IMR-90 (cell line): ENCODE data around the gene COLEC11. TPM values are rescaled to one million over a fixed set of nuclear protein-coding genes. Genes with fewer than 3 reads are reported as not detected.

Source experiments
- ATAC-seq: fragments of 200-7000 bp; cut with Tn5 transposase; 2 replicates; pipeline ENCODE4 v1.9.1; 2020; ENCODE audit warnings: low read depth, mild to moderate bottlenecking, moderate library complexity
- BruUV-seq: library from RNA; stranded (reverse); fragments of 400-500 nt; replicated peaks from 2 replicates; lab custom pipeline; 2021; lab: Mats Ljungman, UMichigan
- CTCF ChIA-PET: fragments of 300-600 bp; formaldehyde crosslinking; extraction: SDS; loops from one replicate; lab custom pipeline; 2021; ENCODE audit warnings: antibody characterized with exemption; lab: Yijun Ruan, JAX
- POLR2A ChIA-PET: fragments of 300-600 bp; sonication (Branson Sonifier 250); formaldehyde crosslinking; loops from one replicate; lab custom pipeline; 2022; ENCODE audit warnings: antibody characterized with exemption; ENCODE audit not compliant: unreplicated experiment; lab: Charles Lee
- DNase-seq: peaks from one replicate; pipeline ENCODE4 v3.0.0; 2013
- H2AFZ ChIP-seq: replicated peaks from 2 replicates; pipeline ENCODE3; 2013; ENCODE audit warnings: low read length, mild to moderate bottlenecking; ENCODE audit not compliant: poor library complexity
- H2AK5ac ChIP-seq: 2 replicates; pipeline ENCODE4 v1.6.1; 2013; ENCODE audit warnings: low read depth, low read length, inconsistent platforms
- H2AK9ac ChIP-seq: replicated peaks from 2 replicates; pipeline ENCODE3; 2013; ENCODE audit warnings: mild to moderate bottlenecking, low read depth, low read length, moderate library complexity; ENCODE audit not compliant: poor library complexity
- H2BK120ac ChIP-seq: 2 replicates; pipeline ENCODE4 v1.6.1; 2013; ENCODE audit warnings: low read depth, low read length, inconsistent platforms
- H2BK15ac ChIP-seq: 3 replicates; pipeline ENCODE4 v1.6.1; 2013; ENCODE audit warnings: low read depth, low read length, inconsistent platforms
- H2BK20ac ChIP-seq: 2 replicates; pipeline ENCODE4 v1.6.1; 2013; ENCODE audit warnings: low read depth, mild to moderate bottlenecking, inconsistent platforms, low read length, moderate library complexity
- H2BK5ac ChIP-seq: 2 replicates; pipeline ENCODE4 v1.6.1; 2013; ENCODE audit warnings: mild to moderate bottlenecking, low read depth, low read length, inconsistent platforms; ENCODE audit not compliant: poor library complexity, severe bottlenecking
- H3K14ac ChIP-seq: replicated peaks from 2 replicates; pipeline ENCODE4 v1.6.1; 2013; ENCODE audit warnings: low read depth, low read length, inconsistent platforms
- H3K18ac ChIP-seq: 2 replicates; pipeline ENCODE4 v1.6.1; 2013; ENCODE audit warnings: low read depth, low read length, control low read depth
- H3K23ac ChIP-seq: 2 replicates; pipeline ENCODE4 v1.6.1; 2013; ENCODE audit warnings: low read depth, low read length, inconsistent platforms
- H3K27ac ChIP-seq: 2 replicates; pipeline ENCODE4 v1.5.1; 2013; ENCODE audit warnings: mild to moderate bottlenecking, control low read depth, low read length; ENCODE audit not compliant: insufficient read depth
- H3K27me3 ChIP-seq: 2 replicates; pipeline ENCODE4 v1.6.1; 2013; ENCODE audit warnings: low read length; ENCODE audit not compliant: control insufficient read depth, insufficient read depth
- H3K36me3 ChIP-seq: 2 replicates; pipeline ENCODE4 v1.6.1; 2013; ENCODE audit warnings: low read length, mixed read lengths; ENCODE audit not compliant: control insufficient read depth, insufficient read depth
- H3K4ac ChIP-seq: 2 replicates; pipeline ENCODE4 v1.6.1; 2013; ENCODE audit warnings: low read depth, low read length, inconsistent platforms
- H3K4me1 ChIP-seq: 2 replicates; pipeline ENCODE4 v1.6.1; 2013; ENCODE audit warnings: low read length, mixed read lengths; ENCODE audit not compliant: control insufficient read depth, insufficient read depth
- H3K4me2 ChIP-seq: 2 replicates; pipeline ENCODE4 v1.6.1; 2013; ENCODE audit warnings: low read depth, mild to moderate bottlenecking, control low read depth, low read length, moderate library complexity
- H3K4me3 ChIP-seq: 2 replicates; pipeline ENCODE4 v1.5.1; 2013; ENCODE audit warnings: low read depth, mild to moderate bottlenecking, control low read depth, low read length, moderate library complexity; ENCODE audit not compliant: insufficient read depth
- H3K56ac ChIP-seq: 2 replicates; pipeline ENCODE4 v1.6.1; 2013; ENCODE audit warnings: low read length, inconsistent platforms; ENCODE audit not compliant: insufficient read depth; ENCODE audit errors: extremely low read depth
- H3K79me1 ChIP-seq, 2 experiments: 2 replicates each; pipeline ENCODE4 v1.6.1; 2013; ENCODE audit warnings: low read length in 2 of 2, inconsistent platforms in 1 of 2, low read depth in 1 of 2
- H3K9ac ChIP-seq: 2 replicates; pipeline ENCODE4 v1.6.1; 2013; ENCODE audit warnings: low read depth, low read length, control low read depth
- H3K9me1 ChIP-seq: 2 replicates; pipeline ENCODE4 v1.6.1; 2013; ENCODE audit warnings: low read length, inconsistent platforms; ENCODE audit not compliant: insufficient read depth
- H3K9me3 ChIP-seq: 2 replicates; pipeline ENCODE4 v1.6.1; 2013; ENCODE audit warnings: low read length; ENCODE audit not compliant: control insufficient read depth, insufficient read depth
- H4K20me1 ChIP-seq: 2 replicates; pipeline ENCODE4 v1.6.1; 2013; ENCODE audit warnings: low read length, inconsistent platforms; ENCODE audit not compliant: insufficient read depth
- H4K5ac ChIP-seq: 2 replicates; pipeline ENCODE4 v1.6.1; 2013; ENCODE audit warnings: mild to moderate bottlenecking, low read depth, low read length, control low read depth
- H4K8ac ChIP-seq, 2 experiments: 2 replicates each; pipeline ENCODE4 v1.6.1; 2013; ENCODE audit warnings: low read depth in 2 of 2, low read length in 2 of 2, control low read depth in 1 of 2, inconsistent platforms in 1 of 2
- H4K91ac ChIP-seq: 2 replicates; pipeline ENCODE4 v1.6.1; 2013; ENCODE audit warnings: low read depth, low read length, inconsistent platforms; ENCODE audit not compliant: insufficient read depth
- BHLHE40 ChIP-seq: fragments of 150-350 bp; IDR thresholded peaks from 2 replicates; pipeline ENCODE4 v1.6.1; 2016; ENCODE audit warnings: mild to moderate bottlenecking, low read depth, low read length
- CEBPB ChIP-seq: IDR thresholded peaks from 2 replicates; pipeline ENCODE4 v1.6.1; 2012; ENCODE audit warnings: low read depth, low read length, improper control_type of control experiment
- CHD1 ChIP-seq: IDR thresholded peaks from 2 replicates; pipeline ENCODE4 v1.6.1; 2012; ENCODE audit warnings: low read depth, low read length, improper control_type of control experiment
- FOS ChIP-seq: fragments of 150-350 bp; IDR thresholded peaks from 2 replicates; pipeline ENCODE4 v1.6.1; 2016; ENCODE audit warnings: low read depth, low read length
- MAFK ChIP-seq: IDR thresholded peaks from 2 replicates; pipeline ENCODE4 v1.6.1; 2012; ENCODE audit warnings: low read depth, low read length, improper control_type of control experiment
- MAZ ChIP-seq: IDR thresholded peaks from 2 replicates; pipeline ENCODE4 v1.6.1; 2012; ENCODE audit warnings: low read depth, mild to moderate bottlenecking, low read length, improper control_type of control experiment, moderate library complexity, borderline replicate concordance
- MXI1 ChIP-seq: IDR thresholded peaks from 2 replicates; pipeline ENCODE4 v1.6.1; 2012; ENCODE audit warnings: low read depth, mild to moderate bottlenecking, low read length, moderate library complexity, borderline replicate concordance
- NFE2L2 ChIP-seq: fragments of 150-350 bp; IDR thresholded peaks from 2 replicates; pipeline ENCODE4 v1.6.1; 2016; ENCODE audit warnings: low read depth, mild to moderate bottlenecking, low read length
- POLR2A ChIP-seq: IDR thresholded peaks from 2 replicates; pipeline ENCODE4 v1.6.1; 2012; ENCODE audit warnings: mild to moderate bottlenecking, low read depth, low read length
- RAD21 ChIP-seq: IDR thresholded peaks from 2 replicates; pipeline ENCODE4 v1.6.1; 2012; ENCODE audit warnings: low read length, improper control_type of control experiment
- RCOR1 ChIP-seq: IDR thresholded peaks from 2 replicates; pipeline ENCODE4 v1.6.1; 2012; ENCODE audit warnings: mild to moderate bottlenecking, low read length, improper control_type of control experiment; ENCODE audit not compliant: insufficient replicate concordance
- RFX5 ChIP-seq: IDR thresholded peaks from 2 replicates; pipeline ENCODE4 v1.8.0; 2012; ENCODE audit warnings: low read depth, mild to moderate bottlenecking, low read length, moderate library complexity
- SMC3 ChIP-seq: fragments of 150-350 bp; IDR thresholded peaks from 2 replicates; pipeline ENCODE4 v1.6.1; 2016; ENCODE audit warnings: low read depth, mild to moderate bottlenecking, antibody characterized with exemption, low read length, moderate library complexity
- WGBS, 2 experiments: methylation state at CpG; one replicate each; pipeline versions ENCODE4 v1.1.5 to v1.1.7; 2013; ENCODE audit warnings: missing lambda C conversion rate in 2 of 2; ENCODE audit not compliant: insufficient read length in 1 of 2; ENCODE audit errors: extremely low coverage in 2 of 2; 5-methylcytosine and 5-hydroxymethylcytosine counted together
- dilution Hi-C: fragments of 300-500 bp; cut with HindIII; formaldehyde crosslinking; loops from one replicate; pipeline ENCODE4 v1.14.3; 2018; ENCODE audit warnings: low sequenced_read_pairs; ENCODE audit not compliant: unreplicated experiment
- in situ Hi-C: fragments of 300-500 bp; cut with MboI; formaldehyde crosslinking; loops from 3 replicates; pipeline ENCODE4 v1.14.3; 2019; ENCODE audit warnings: low sequenced_read_pairs, inconsistent platforms, mixed read lengths
- intact Hi-C: fragments of 100-400 bp; cut with micrococcal nuclease; formaldehyde crosslinking; loops from 2 replicates; pipeline ENCODE4 v1.10.0; 2022
- polyA plus RNA-seq, 3 experiments: library from polyadenylated mRNA; depleted of rRNA; stranded (reverse); fragments of >200 nt; gene quantifications; 2 replicates each; pipeline ENCODE4 v1.2.3, GENCODE V29; 2012; ENCODE audit warnings: low replicate concordance in 1 of 3
- total RNA-seq: library from RNA; depleted of rRNA; stranded (reverse); fragments of >200 nt; gene quantifications from 2 replicates; pipeline ENCODE4 v1.2.3, GENCODE V29; 2012
- TF ChIP-seq, protein P1 (sequence below): fragments of 150-350 bp; IDR thresholded peaks from 2 replicates; pipeline ENCODE4 v1.6.1; 2016; ENCODE audit warnings: low read depth, mild to moderate bottlenecking, low read length, moderate library complexity, borderline replicate concordance
- TF ChIP-seq, protein P2 (sequence below): fragments of 150-350 bp; IDR thresholded peaks from 2 replicates; pipeline ENCODE4 v1.6.1; 2017; ENCODE audit warnings: mild to moderate bottlenecking, antibody characterized with exemption, low read length, low read depth
- TF ChIP-seq, protein P3 (sequence below): conservative IDR thresholded peaks from 2 replicates; pipeline ENCODE4 v1.5.1; 2012; ENCODE audit warnings: mild to moderate bottlenecking, low read depth, low read length, improper control_type of control experiment

The COLEC11 gene
- total and polyA plus RNA-seq, 2 of the 4 experiments (the other 2 are of a cell fraction), result under 0.01 to 0.24 TPM

DNA sequence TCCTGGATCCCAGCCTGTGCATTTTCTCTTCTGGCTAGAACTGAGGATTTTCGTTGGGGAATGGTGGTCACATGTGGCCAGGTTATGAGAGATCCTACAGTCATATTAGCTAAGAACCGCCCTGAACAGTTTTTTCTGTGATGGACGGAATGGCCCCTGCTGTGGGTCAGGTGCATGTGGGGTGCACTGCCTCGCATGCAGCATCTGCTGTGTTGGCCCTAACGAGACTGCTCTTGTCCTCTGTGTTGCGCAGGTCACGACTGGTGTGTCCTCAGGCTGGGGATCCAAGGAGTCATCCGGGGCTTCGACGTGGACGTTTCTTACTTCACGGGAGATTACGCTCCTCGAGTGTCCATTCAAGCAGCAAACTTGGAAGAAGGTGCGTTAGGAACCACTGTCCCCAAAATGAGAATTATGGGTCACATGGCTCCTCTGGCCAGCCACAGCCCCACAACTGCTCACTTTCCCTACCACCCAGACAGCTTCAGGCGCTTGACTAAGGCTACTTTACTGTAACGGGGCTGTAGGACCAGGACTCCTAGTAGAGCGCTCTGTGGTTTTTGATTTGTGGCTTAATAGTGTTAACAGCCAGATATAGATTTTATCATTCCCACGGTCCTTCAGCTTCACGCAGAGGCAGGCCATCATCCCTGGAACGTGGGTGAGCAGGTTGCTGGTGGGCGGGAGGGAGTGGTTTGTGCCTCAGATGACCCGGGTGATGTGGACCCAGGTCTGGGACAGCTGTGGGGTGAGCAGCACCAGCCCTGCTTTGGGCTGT, 84.9 kb downstream of the COLEC11 start:
- no peak overlapping the region for H3K27ac ChIP-seq
- no peak overlapping the region for H3K18ac ChIP-seq
- H4K5ac ChIP-seq, result no peak overlapping the region
- H2BK15ac ChIP-seq, result no peak overlapping the region
- CTCF ChIA-PET, result no interaction called here
- no peak overlapping the region for H2BK120ac ChIP-seq
- ATAC-seq (no peak), DNase-seq (no peak)
- H3K56ac ChIP-seq, result no peak overlapping the region
- H2AFZ ChIP-seq, result no peak overlapping the region
- 89% methylated on average over 11 of the region's 23 CpGs; no CpG with 5 or more reads in 1 of the 2 experiments for WGBS, 2 experiments
- in situ Hi-C loops, result no loop called here
- no TSS peak for BruUV-seq
- H3K9me1 ChIP-seq, result no peaks in the 10 kb centered on the region
- H3K14ac ChIP-seq, result no peak overlapping the region
- H3K23ac ChIP-seq, result no peak overlapping the region
- no peak overlapping the region for H2AK5ac ChIP-seq
- H4K91ac ChIP-seq, result no peak overlapping the region
- no peak for TF ChIP-seq RFX5
- TF ChIP-seq MAFK, result no peak
- TF ChIP-seq CEBPB, result no peak
- TF ChIP-seq, protein P1, sequence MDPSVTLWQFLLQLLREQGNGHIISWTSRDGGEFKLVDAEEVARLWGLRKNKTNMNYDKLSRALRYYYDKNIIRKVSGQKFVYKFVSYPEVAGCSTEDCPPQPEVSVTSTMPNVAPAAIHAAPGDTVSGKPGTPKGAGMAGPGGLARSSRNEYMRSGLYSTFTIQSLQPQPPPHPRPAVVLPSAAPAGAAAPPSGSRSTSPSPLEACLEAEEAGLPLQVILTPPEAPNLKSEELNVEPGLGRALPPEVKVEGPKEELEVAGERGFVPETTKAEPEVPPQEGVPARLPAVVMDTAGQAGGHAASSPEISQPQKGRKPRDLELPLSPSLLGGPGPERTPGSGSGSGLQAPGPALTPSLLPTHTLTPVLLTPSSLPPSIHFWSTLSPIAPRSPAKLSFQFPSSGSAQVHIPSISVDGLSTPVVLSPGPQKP, result no peak
- no peak for TF ChIP-seq RCOR1
- TF ChIP-seq, protein P2, sequence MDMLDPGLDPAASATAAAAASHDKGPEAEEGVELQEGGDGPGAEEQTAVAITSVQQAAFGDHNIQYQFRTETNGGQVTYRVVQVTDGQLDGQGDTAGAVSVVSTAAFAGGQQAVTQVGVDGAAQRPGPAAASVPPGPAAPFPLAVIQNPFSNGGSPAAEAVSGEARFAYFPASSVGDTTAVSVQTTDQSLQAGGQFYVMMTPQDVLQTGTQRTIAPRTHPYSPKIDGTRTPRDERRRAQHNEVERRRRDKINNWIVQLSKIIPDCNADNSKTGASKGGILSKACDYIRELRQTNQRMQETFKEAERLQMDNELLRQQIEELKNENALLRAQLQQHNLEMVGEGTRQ, result no peak
- TF ChIP-seq BHLHE40, result no peak
- no peak for TF ChIP-seq RAD21
- TF ChIP-seq, protein P3, sequence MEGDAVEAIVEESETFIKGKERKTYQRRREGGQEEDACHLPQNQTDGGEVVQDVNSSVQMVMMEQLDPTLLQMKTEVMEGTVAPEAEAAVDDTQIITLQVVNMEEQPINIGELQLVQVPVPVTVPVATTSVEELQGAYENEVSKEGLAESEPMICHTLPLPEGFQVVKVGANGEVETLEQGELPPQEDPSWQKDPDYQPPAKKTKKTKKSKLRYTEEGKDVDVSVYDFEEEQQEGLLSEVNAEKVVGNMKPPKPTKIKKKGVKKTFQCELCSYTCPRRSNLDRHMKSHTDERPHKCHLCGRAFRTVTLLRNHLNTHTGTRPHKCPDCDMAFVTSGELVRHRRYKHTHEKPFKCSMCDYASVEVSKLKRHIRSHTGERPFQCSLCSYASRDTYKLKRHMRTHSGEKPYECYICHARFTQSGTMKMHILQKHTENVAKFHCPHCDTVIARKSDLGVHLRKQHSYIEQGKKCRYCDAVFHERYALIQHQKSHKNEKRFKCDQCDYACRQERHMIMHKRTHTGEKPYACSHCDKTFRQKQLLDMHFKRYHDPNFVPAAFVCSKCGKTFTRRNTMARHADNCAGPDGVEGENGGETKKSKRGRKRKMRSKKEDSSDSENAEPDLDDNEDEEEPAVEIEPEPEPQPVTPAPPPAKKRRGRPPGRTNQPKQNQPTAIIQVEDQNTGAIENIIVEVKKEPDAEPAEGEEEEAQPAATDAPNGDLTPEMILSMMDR, result no peak
- no peak for TF ChIP-seq FOS
- no peak for TF ChIP-seq SMC3
- no peak for TF ChIP-seq MAZ
- no peak for TF ChIP-seq CHD1
- TF ChIP-seq NFE2L2, result no peak
- TF ChIP-seq MXI1, result no peak
- no peak for TF ChIP-seq POLR2A
- H3K79me1 ChIP-seq, result no peaks in the 10 kb centered on the region
- no peaks in the 10 kb centered on the region for H3K9me3 ChIP-seq
- H4K20me1 ChIP-seq, result no peaks in the 10 kb centered on the region
- no peak overlapping the region for H3K4me2 ChIP-seq
- H3K4ac ChIP-seq, result no peak overlapping the region
- no peak overlapping the region for H2AK9ac ChIP-seq
- H3K27me3 ChIP-seq, result peaks cover 8% of the 10 kb centered on the region
- dilution Hi-C loops, result no loop called here
- H3K9ac ChIP-seq, result no peak overlapping the region
- no peak overlapping the region for H2BK20ac ChIP-seq
- H3K36me3 ChIP-seq, result no peaks in the 10 kb centered on the region
- intact Hi-C loops, result no loop called here
- H3K4me3 ChIP-seq, result no peak overlapping the region
- no peaks in the 10 kb centered on the region for H3K4me1 ChIP-seq
- H2BK5ac ChIP-seq, result no peak overlapping the region
- POLR2A ChIA-PET, result no interaction called here
- H4K8ac ChIP-seq, result no peak overlapping the region
